Hematopoietic multipotent progenitor cell treated with erythropoietin and hydrocortisone succinate and interleukin-3 and kit ligand, for 4 days (in vitro differentiated cells): Measurements from ENCODE around the gene MRFAP1.
"Not testable (repeated sequence)": the region's sequence is repeated elsewhere in the genome, so short reads cannot be mapped to it uniquely, and the experiment has no call there.

Experiments
- DNase-seq: peaks from one replicate; pipeline ENCODE4 v3.0.0-alpha.2; 2015

Gene MRFAP1

DNA sequence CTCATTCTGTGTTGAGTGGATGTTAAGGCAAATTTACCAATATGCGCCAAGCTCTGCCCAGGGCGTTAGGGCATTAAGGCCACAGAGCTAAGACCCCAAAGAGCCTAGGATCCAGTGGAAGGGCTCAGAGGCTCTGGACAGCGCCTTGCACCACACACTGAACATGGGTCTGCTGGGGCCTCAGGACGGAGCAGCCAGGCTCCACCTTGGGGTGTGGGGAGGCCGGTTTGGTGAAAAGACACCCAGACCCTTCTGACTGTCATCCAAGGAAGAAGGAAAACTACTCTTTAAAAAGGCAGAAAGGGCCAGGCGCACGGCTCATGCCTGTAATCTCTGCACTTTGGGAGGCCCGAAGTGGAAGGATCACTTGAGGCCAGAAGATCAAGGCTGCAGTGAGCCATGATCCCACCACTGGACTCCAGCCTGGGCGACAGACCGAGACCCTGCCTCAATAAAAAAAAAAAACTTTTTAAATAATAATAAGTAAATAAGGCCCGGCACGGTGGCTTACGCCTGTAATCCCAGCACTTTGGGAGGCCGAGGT lies 1.3 kb upstream of the MRFAP1 start:
- DNase-seq, result no peak

DNA sequence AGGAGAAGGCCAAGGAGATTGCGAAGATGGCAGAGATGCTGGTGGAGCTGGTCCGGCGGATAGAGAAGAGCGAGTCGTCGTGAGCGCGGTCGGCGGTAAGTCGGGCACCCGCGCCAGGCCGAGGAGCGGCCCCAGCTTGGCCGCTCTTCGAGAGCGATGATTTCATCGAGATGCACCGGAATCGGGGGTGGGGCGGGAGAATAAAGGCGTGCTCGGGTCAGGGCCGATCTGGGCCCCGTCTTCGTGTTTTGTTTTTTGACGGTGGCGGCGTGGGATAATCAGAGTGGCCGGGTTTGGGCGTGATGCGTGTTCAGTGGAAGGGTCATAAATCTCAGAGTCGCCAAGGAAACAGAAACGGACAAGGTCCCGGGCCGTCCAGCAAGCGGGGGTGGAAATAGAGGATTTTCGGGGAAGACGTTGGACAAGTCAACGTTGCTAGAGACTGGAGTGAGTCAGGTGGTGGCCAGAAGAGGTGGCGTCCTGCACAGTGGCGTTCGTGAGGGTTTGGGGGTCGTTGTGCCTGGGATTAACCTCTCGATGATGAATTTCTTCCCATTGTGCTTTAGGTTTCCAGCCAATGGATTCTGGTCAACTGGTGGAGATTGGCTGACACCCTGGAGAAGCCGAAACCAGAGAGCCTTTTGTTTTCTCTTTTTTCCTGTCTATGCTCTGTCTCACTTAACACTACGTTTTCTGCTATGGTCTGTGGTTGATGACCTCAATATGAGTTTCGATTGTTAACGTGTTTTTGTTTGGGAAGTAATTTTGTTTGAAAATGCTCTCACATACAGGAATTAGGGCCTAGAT lies 882 bp downstream of the MRFAP1 start:
- DNase-seq, result peak; percentile 66

DNA sequence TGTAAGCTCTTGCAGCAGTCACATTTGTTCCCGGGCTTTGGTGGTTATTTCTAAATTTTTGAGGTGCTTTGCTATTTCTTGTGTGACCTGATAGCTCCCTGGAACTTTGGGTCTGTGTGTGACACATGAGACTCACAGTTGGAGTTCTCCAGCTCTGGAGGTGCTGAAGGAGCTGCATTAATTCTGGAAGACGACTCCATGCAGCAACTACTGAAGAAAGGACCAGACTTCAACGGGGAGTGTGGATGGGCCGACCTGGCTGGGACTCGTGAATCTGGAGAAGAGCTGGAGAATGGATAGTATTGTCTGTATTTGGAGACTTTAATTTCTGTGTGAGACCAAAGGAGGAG lies 1.5 kb downstream of the MRFAP1 start:
- DNase-seq, result no peak

DNA sequence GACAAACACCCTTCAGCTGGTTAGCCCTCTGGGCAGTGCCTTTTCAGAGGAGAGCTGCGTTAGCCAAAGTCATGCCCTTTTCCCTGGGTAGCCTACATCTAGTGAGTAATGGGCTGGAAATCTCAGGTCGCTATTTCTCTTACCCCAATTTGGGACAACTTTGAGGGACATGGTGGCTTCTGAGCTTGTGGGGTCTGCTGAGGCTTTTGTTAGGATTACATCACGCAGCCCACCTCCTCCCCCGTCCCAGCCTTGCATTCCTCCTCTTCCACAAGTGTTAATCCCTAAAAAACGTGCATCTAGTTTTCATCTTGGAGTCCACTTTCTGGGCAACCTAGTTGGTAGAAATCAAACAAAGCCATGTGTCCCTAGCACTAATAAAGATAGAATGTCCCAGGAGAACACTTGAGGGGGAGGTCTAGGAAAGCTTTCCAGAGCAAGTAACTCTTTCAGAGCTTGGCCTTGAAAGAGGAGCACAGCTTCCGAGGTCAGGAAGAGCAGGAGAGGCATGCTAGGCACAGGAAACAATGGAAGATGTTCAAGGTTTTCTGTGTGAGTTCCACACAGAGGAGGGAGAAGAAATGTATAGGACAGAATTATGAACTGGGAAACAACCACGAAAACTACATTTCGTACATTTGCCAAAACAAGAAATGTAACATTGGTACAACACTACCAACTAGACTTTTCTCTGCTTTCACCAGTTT lies 2.8 kb downstream of the MRFAP1 start:
- no peak for DNase-seq

DNA sequence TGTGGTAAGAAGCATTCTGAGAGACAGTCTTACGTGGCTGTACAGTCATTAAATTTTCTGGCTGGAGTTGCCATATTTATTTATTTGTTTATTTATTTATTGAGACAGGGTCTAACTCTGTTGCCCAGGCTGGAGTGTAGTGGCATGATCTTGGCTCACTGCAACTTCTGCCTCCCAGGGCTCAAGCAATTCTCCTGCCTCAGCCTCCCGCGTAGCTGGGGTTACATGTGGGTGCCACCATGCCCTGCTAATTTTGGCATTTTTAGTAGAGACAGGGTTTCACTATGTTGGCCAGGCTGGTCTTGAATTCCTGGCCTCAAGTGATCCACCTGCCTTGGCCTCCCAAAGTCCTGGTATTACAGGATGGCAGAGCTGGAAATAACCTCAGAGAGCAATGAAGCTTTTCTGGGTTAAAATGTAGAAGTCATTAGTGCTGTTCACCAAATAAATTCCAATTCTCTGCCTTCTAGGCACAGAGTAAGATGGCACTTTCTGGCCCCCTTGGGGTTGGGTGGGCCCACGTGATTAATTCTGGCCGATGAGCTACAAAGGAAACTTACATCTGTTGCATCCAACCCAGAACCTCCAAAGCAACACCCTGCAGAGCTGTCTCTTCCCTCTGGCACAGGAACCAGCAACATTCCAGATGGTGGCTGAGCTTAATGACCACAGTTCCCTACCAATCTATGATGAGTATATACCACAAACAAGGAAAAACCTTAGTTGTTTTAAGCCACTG lies 4.5 kb downstream of the MRFAP1 start:
- no peak for DNase-seq

DNA sequence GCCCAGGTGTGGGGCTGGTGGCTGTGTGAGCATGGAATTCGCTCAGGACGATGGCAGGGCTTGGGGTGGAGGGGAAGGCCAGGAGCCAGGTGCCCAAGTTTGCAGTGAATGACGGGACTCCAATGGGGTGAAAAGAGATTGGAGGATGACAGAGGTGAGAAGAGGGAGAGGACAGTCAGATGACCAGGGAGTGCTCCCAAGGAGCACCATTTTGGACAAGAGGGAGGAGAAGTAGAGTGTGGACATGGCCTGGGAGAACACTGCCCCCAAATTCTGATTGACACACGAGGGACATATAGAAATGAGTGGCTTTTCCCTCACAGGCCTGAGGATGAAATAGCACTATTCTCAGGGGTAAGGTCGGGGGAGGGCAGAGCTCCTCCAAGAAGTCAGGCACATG lies 6.7 kb downstream of the MRFAP1 start:
- no peak for DNase-seq

DNA sequence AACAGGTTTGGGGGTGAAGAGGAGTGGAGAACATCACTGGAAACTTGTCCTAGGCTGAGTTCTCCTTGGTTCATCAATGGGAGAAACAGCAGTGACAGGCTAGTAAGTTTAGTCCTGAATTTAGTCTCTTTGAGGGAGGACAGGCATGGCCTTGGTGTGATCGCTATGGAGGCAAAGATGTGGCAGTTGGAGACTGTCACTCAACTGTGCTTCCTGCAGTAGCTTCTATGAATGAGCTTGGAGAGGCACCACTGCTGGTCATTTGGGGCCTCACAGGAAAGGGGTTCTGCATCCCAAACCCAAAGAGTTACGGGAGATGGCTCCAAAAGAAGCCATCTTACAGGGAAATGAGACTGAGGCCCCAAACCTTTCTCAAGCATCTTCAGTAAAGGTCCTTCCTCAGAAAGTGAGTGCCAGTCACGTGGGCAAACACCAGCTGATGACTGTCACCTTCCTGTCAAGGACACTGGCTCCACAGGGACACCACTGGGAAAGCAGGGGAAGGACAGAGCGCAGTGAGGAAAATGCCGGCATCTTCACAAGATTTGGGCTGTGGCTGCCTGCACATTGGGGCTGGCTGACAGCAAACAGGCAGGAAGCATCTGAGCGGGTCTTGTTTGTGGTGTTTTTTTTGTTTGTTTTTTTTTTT lies 7.2 kb downstream of the MRFAP1 start:
- DNase-seq, result no peak

DNA sequence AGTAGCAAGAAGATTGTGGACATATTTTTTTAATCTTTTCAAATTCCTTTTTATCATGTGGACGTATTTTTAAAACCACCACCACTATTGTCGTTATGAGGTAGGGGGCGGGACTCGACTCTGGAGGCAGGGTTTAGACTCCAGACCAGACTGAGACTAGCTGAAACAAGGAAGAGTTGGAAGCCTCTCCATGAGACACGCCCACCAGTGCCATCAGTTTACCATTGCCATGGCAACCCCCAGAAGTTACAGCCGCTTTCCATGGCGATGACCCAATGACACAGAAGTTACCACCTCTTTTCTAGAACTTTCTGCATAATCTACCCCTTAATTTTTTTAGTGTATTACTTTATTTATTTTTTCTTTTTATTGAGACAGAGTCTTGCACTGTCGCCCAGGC lies 8.7 kb downstream of the MRFAP1 start:
- no peak for DNase-seq

DNA sequence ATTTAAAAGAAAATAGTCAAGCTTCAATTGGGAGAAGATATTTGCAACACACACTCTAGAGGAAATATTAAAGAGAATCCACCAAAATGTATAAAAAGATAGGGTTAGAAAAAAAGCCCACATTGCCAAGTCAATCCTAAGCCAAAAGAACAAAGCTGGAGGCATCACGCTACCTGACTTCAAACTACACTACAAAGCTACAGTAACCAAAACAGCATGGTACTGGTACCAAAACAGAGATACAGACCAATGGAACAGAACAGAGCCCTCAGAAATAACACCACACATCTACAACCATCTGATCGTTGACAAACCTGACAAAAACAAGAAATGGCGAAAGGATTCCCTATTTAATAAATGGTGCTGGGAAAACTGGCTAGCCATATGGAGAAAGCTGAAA lies 13.7 kb downstream of the MRFAP1 start:
- not testable (repeated sequence) for DNase-seq

DNA sequence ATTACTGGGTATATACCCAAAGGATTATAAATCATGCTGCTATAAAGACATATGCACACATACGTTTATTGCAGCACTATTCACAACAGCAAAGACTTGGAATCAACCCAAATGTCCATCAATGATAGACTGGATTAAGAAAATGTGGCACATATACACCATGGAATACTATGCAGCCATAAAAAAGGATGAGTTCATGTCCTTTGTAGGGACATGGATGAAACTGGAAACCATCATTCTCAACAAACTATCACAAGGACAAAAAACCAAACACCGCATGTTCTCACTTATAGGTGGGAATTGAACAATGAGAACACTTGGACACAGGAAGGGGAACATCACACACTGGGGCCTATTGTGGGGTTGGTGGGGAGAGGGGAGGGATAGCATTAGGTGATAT lies 14.8 kb downstream of the MRFAP1 start:
- DNase-seq, result not testable (repeated sequence)

DNA sequence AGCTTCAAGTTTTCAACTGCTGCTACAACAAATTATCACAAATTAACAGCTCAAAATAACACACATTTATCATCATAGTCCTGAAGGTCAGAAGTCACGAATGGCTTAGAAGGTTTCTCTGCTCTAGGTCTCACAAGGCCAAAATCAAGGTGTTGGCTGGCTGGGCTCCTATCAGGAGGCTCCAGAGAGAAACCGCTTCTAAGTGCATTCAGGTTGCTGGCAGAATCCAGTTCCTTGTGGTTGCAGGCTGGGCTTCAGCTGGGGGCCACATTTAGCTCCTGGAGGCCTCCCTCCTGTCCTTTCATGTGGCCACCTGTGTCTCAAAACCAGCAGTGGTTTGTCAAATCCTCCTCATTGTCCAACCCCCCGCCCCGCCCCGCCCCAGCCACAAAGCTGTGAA lies 15.4 kb downstream of the MRFAP1 start:
- DNase-seq, result peak; percentile 53

DNA sequence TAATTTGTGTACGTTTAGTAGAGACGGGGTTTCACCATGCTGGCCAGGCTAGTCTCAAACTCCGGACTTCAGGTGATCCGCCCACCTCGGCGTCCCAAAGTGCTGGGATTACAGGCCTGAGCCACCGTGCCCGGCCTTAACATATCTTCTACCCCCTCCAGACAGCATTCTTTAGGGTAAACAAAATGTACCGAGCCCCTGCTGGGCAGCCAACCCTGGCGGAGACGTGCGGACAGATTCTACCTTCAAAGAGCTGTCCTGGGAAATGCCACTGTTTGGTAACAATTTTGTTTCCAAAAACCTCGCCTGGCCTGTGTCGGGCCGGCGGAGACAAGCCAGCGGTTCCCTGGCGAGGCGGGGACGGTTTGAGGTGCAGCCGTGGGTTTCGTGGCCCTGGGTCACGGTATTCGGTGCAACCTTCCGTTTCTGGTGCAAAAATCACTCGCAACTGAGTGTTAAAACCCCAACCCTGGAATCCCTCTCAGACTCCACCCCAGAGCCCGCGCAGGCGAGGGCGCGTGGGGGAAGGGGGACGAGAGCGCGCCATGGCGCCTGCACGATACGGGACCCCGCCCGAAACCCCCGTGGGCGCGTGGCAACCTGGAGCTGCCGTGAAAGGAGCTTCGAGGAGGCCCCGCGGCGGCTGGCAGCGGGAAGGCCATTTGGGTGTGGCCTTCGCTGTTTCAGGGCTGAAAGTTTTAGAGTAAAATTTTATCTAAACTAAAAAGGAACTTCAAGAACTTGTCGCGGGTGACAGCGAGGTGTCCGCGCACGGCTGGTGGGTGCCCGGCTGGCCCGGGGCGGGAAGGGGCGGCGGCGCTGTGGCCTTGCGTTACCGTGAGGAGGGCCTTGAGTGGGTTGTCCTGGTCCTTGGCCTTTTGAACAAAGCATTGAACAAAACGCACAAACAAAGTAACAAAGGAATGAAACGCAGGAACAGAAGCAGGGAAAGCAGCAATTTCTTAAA lies 17.0 kb downstream of the MRFAP1 start:
- no peak for DNase-seq

DNA sequence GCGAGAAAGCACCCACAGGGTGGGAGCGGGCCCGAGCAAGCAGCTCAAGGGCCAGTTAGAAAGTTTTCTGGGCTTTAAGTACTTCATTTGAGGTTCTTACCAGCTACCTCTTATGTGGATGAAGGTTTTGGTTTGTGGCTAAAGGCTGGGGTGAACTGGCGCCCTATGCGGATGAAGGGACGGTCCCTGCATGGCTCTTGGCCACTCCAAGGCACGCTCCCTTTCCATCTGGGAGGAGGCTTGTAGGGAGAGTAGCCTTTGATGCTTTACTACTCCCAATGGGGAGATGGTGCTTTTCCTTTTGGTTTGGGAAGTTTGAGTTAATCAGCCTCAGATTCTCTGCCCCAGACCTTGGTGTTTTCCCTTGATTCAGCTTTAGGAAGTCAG lies 17.7 kb downstream of the MRFAP1 start:
- no peak for DNase-seq

DNA sequence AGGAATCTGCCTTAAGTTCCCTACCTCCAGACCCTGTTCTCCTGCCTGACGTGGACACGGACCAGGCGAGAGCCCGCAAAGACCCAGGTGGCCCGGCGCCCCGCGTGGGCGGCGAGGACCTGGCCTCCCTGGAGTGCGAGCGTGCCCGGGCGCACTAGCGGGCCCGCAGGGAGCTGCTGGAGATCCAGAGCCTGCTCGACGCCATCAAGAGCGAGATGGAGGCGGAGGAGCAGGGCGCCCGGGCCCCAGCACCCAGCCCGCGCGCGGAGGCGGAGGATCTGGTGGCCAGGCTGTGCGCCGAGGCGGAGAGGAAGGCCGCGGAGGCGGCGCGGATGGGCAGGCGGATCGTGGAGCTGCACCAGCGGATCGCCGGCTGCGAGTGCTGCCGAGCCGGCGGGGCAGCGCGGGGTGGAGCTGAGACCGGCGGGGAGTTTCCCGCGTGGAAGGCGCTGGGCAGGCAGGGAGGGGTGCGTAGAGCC lies 18.2 kb downstream of the MRFAP1 start:
- DNase-seq, result peak; percentile 50

DNA sequence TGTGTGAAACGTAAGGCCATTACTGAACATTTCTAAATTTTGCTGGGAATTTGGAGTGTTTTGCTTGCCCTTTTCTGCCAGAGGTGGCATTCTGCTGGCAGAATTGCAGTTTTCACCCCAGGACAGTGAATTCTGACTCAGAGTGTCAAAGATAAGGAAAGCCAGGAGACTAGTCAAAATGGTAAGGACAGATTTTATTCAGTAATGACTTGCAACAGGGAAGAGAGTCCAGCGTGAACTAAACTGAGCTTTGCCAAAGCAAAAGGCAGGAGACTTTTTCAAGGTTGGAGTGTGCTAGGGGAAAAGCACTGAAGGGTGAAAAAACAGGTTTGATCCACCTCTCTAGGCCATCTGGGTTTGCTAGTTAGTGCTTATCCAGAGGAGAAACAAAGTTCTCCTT lies 19.4 kb downstream of the MRFAP1 start:
- DNase-seq, result no peak

DNA sequence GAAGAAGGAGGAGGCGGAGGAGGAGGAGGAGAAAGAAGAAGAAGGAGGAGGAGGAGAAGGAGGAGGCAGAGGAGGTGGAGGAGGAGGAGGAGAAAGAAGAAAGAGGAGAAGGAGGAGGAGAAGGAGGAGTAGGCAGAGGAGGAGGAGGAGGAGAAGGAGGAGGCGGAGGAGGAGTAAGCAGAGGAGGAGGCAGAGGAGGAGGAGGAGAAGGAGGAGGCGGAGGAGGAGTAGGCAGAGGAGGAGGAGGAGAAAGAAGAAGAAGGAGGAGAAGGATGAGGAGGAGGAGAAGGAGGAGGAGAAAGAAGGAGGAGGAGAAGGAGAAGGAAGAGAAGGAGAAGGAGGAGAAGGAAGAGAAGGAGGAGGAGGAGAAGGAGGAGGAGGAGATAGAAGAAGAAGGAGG lies 19.9 kb downstream of the MRFAP1 start:
- DNase-seq, result no peak

DNA sequence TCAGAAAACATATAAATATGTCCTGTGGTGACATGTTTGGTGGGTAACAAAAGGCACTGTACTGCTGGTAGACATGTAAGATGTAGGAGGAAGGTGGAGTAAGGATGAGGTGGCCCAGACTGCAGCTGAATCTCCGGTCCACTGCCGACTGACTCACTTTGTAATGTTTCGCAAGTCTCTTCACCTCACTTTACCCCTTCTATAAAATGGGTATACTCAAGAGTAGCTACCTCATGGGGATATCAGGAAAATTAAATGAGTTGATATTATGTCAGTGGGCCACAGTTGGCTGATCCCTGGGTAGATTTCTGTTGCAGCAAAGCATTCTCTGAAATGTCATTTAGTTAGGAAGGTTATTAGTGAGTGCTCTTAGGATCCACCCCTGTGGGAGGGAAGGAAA lies 22.1 kb downstream of the MRFAP1 start:
- no peak for DNase-seq

DNA sequence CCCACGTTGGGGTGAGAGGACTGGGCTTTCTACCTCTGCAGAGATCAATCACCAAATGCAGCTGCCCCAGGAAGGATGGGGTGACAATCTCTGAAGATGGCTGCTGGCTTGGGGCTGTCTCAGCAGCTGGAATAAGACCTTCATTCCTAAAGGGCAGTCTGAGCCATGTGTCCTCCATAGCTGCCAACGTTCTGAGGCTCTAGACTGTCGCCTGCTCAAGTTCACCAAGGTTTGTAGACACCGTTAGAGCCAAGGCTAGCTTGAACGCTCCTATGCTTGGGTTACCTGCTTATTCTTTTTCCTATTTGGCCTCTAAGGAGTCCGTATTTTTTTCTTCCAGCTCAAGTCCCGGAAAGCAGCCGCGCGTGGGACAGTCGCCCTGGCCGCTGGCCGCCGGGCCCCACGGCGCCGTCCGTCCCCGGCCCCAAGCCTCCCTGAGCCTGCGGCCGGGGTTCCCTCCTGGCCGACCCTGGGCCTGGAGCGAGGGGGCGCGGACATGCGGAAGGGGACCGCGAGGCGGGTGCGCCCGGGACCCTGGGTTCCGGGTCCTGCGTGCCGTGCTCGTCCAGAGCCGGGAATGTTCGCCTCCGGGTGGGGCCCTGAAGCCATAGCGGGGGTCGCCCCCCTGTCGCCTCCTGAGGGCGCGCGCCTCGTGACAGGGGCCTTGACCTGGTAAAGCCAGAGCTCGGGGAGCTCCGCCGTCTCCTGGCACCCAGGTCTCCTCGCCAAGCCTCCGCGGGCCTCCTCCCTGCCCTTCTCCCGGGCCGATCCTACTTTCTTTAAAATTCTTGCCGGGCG lies 23.3 kb downstream of the MRFAP1 start:
- DNase-seq, result no peak

DNA sequence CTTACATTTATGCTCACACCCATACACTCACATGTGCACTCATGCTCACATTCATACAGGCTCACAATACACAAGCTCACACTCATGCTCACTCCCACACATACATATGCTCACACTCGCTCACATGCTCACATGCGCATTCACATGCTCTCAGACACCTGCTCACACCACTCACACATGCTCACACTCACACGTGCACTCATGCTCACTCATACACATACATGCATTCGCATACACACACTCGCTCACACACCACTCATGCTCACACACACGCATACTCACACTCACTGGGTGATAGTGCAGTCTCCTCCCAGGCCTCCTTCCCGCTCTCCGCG lies 24.8 kb downstream of the MRFAP1 start:
- no peak for DNase-seq

DNA sequence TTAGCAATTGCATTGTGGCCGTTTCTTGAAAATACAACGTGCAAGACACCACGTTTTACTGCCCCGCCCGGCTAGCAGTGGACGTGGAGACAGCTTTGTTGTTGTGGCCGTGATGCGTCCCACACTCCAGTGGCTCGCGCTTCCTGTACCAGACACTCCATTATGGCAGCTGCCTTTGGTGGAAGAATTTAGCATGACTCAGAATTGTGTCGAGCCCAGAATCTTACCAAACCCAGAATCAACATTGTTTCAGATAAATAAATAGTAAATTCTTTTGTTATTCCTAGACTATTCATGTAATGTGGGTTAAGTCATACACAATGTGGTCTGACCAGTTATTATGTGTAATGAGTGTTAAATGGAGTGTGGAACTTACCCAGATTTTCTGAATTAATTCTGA lies 27.9 kb downstream of the MRFAP1 start:
- DNase-seq, result no peak

DNA sequence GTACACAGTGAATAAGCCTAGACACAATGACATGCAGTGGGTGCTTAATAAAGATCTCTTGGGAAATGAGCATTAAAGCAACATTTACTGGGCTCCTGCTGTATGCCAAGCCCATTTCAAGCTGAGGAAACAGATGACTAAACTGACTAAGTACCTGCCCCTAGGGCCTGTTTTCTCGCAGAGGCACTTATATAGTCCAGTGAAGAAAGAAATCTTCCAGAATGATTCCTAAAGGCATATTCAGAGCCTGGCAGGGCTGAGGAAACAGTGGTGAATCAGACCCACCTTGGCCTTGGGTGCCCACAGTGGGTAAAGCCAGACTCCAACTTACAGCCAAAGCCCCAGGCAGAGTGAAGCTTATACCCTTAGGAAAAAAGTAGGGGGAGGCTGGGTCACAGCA lies 31.2 kb downstream of the MRFAP1 start:
- DNase-seq, result no peak
